HCT116 (cell line): Measurements from ENCODE around the gene ITGA7. TPM values are rescaled to one million over a fixed set of nuclear protein-coding genes. Genes with fewer than 3 reads are reported as not detected.
A peak's percentile ranks its signal among the peaks of the same experiment; 100 is the strongest.

ENCODE experiments used
- ATAC-seq: fragments of 200-7000 bp; cut with Tn5 transposase; 2 replicates; pipeline ENCODE4 v1.9.1; 2020; ENCODE audit warnings: mild to moderate bottlenecking, moderate library complexity
- BruUV-seq: library from RNA; stranded (reverse); fragments of 400-500 nt; replicated peaks from 2 replicates; lab custom pipeline; 2021; lab: Mats Ljungman, UMichigan
- CTCF ChIA-PET: fragments of 300-600 bp; sonication (Branson Sonifier 250); formaldehyde crosslinking; loops from one replicate; lab custom pipeline; 2021; ENCODE audit warnings: antibody characterized with exemption; lab: Charles Lee
- POLR2A ChIA-PET: fragments of 300-600, 350-600 bp; sonication (Branson Sonifier 250); formaldehyde crosslinking; loops from one replicate; lab custom pipeline; 2021; ENCODE audit warnings: antibody characterized with exemption; lab: Charles Lee
- RAD21 ChIA-PET, 2 experiments: fragments of 300-600 bp; sonication (Branson Sonifier 250); formaldehyde crosslinking; loops; one replicate each; lab custom pipeline; 2023; ENCODE audit warnings: low total read pairs in 2 of 2; ENCODE audit not compliant: uncharacterized antibody in 2 of 2, unreplicated experiment in 2 of 2, low non-redundant PET in 1 of 2; lab: Charles Lee
- DNase-seq: peaks from one replicate; pipeline ENCODE4 v3.0.0-alpha.2; 2010; ENCODE audit warnings: low read depth, low spot score
- H2AFZ ChIP-seq: fragments of 200-600 bp; shearing (Covaris generic), sonication (generic); 2 replicates; pipeline ENCODE4 v1.6.1; 2017; ENCODE audit warnings: low read depth, mixed run types, mixed read lengths, antibody characterized with exemption, low read length; ENCODE audit not compliant: poor library complexity, severe bottlenecking
- H3K27ac ChIP-seq: 2 replicates; pipeline ENCODE4 v1.5.1; 2012; ENCODE audit warnings: low read depth, low read length
- H3K27me3 ChIP-seq: fragments of 200-600 bp; sonication (generic); 2 replicates; pipeline ENCODE4 v1.6.1; 2016; ENCODE audit warnings: mixed run types, low read length, mixed read lengths; ENCODE audit not compliant: insufficient read depth
- H3K36me3 ChIP-seq, 2 experiments: fragments of 200-500 bp in 1 of 2; fragments of 200-600 bp in 1 of 2; sonication (Bioruptor generic) in 1 of 2; sonication (generic) in 1 of 2; 2 replicates each; pipeline versions ENCODE4 v1.5.1 to v1.6.1; 2014 to 2016; ENCODE audit warnings: low read length in 2 of 2, inconsistent platforms in 1 of 2, mixed read lengths in 1 of 2, mixed run types in 1 of 2; ENCODE audit not compliant: insufficient read depth in 2 of 2, control insufficient read depth in 1 of 2
- H3K4me1 ChIP-seq, 2 experiments: fragments of 200-600 bp in 1 of 2; sonication (generic) in 1 of 2; 2 replicates each; pipeline versions ENCODE4 v1.5.1 to v1.6.1; 2012 to 2017; ENCODE audit warnings: low read length in 2 of 2, inconsistent platforms in 1 of 2, mild to moderate bottlenecking in 1 of 2, mixed read lengths in 1 of 2, mixed run types in 1 of 2, moderate library complexity in 1 of 2; ENCODE audit not compliant: insufficient read depth in 2 of 2, control insufficient read depth in 1 of 2
- H3K4me2 ChIP-seq: fragments of 200-600 bp; sonication (generic); 2 replicates; pipeline ENCODE4 v1.6.1; 2017; ENCODE audit warnings: mixed run types, low read length, mixed read lengths
- H3K4me3 ChIP-seq, 2 experiments: fragments of 200-600 bp in 1 of 2; sonication (generic) in 1 of 2; replicated peaks in 1 of 2; 2 replicates each; pipeline ENCODE4 v1.5.1; 2011 to 2016; ENCODE audit warnings: low read length in 2 of 2, control low read depth in 1 of 2, low read depth in 1 of 2, mild to moderate bottlenecking in 1 of 2, mixed read lengths in 1 of 2, mixed run types in 1 of 2
- H3K79me2 ChIP-seq: fragments of 200-600 bp; sonication (generic); 2 replicates; pipeline ENCODE4 v1.6.1; 2017; ENCODE audit warnings: mild to moderate bottlenecking, mixed run types, low read length, moderate library complexity, mixed read lengths; ENCODE audit not compliant: insufficient read depth
- H3K9ac ChIP-seq: fragments of 200-600 bp; sonication (generic); 2 replicates; pipeline ENCODE4 v1.6.1; 2016; ENCODE audit warnings: low read length, mixed read lengths
- H3K9me2 ChIP-seq: fragments of 200-600 bp; sonication (generic), shearing (Covaris generic); 2 replicates; pipeline ENCODE4 v1.6.1; 2017; ENCODE audit warnings: mixed run types, mild to moderate bottlenecking, moderate library complexity; ENCODE audit not compliant: insufficient read depth
- H3K9me3 ChIP-seq, 2 experiments: fragments of 200-500 bp in 1 of 2; fragments of 200-600 bp in 1 of 2; sonication (Bioruptor generic) in 1 of 2; sonication (generic) in 1 of 2; 2 replicates each; pipeline ENCODE4 v1.6.1; 2014 to 2017; ENCODE audit warnings: low read length in 2 of 2, mixed read lengths in 2 of 2, inconsistent platforms in 1 of 2, low read depth in 1 of 2, mild to moderate bottlenecking in 1 of 2, mixed run types in 1 of 2, moderate library complexity in 1 of 2; ENCODE audit not compliant: control insufficient read depth in 1 of 2, insufficient read depth in 1 of 2
- H4K20me1 ChIP-seq: fragments of 200-600 bp; sonication (generic), shearing (Covaris generic); 2 replicates; pipeline ENCODE4 v1.6.1; 2017; ENCODE audit warnings: mixed run types, mild to moderate bottlenecking, moderate library complexity; ENCODE audit not compliant: insufficient read depth
- CBX3 ChIP-seq: IDR thresholded peaks from 2 replicates; pipeline ENCODE4 v1.6.1; 2012; ENCODE audit warnings: low read depth
- CEBPB ChIP-seq: IDR thresholded peaks from 2 replicates; pipeline ENCODE4 v1.6.1; 2012; ENCODE audit warnings: low read depth
- CTCF ChIP-seq, 3 experiments: fragments of 200-600 bp in 1 of 3; sonication (generic) in 1 of 3; IDR thresholded peaks in 2 of 3; conservative IDR thresholded peaks in 1 of 3; 2 replicates each; pipeline ENCODE4 v1.5.1; 2012 to 2017; ENCODE audit warnings: low read depth in 2 of 3, low read length in 2 of 3, antibody characterized with exemption in 1 of 3, borderline replicate concordance in 1 of 3, control low read depth in 1 of 3, mild to moderate bottlenecking in 1 of 3, mixed read lengths in 1 of 3, mixed run types in 1 of 3, moderate library complexity in 1 of 3; ENCODE audit not compliant: insufficient read depth in 1 of 3
- EGR1 ChIP-seq: IDR thresholded peaks from 2 replicates; pipeline ENCODE4 v1.6.1; 2012; ENCODE audit warnings: low read depth
- ELF1 ChIP-seq: IDR thresholded peaks from 2 replicates; pipeline ENCODE4 v1.6.1; 2012; ENCODE audit warnings: low read depth, borderline replicate concordance
- EZH2 ChIP-seq: fragments of 200-600 bp; sonication (generic); IDR thresholded peaks from 2 replicates; pipeline ENCODE4 v1.6.1; 2017; ENCODE audit warnings: antibody characterized with exemption, mixed run types
- EZH2phosphoT487 ChIP-seq: fragments of 200-600 bp; IDR thresholded peaks from 2 replicates; pipeline ENCODE4 v1.6.1; 2018; ENCODE audit warnings: antibody characterized with exemption, borderline replicate concordance
- JUND ChIP-seq: IDR thresholded peaks from 2 replicates; pipeline ENCODE4 v1.6.1; 2012
- POLR2A ChIP-seq: IDR thresholded peaks from 2 replicates; pipeline ENCODE4 v1.7.0; 2011; ENCODE audit warnings: borderline replicate concordance; ENCODE audit not compliant: insufficient read depth, insufficient read length; ENCODE audit errors: extremely low read depth
- POLR2AphosphoS5 ChIP-seq: IDR thresholded peaks from 2 replicates; pipeline ENCODE4 v1.6.1; 2011; ENCODE audit warnings: mild to moderate bottlenecking, low read depth, low read length, moderate library complexity
- RAD21 ChIP-seq: IDR thresholded peaks from 2 replicates; pipeline ENCODE4 v1.6.1; 2012; ENCODE audit warnings: low read depth, mild to moderate bottlenecking
- SP1 ChIP-seq: IDR thresholded peaks from 2 replicates; pipeline ENCODE4 v1.6.1; 2012; ENCODE audit warnings: low read depth
- SRF ChIP-seq: IDR thresholded peaks from 2 replicates; pipeline ENCODE4 v1.6.1; 2012; ENCODE audit warnings: low read depth
- TCF7L2 ChIP-seq: IDR thresholded peaks from 2 replicates; pipeline ENCODE4 v1.7.0; 2011; ENCODE audit warnings: borderline replicate concordance, inconsistent platforms; ENCODE audit not compliant: insufficient read depth, insufficient read length; ENCODE audit errors: extremely low read depth
- YY1 ChIP-seq: IDR thresholded peaks from 2 replicates; pipeline ENCODE4 v1.6.1; 2011; ENCODE audit warnings: low read length, low read depth, moderate library complexity, mild to moderate bottlenecking; ENCODE audit not compliant: insufficient replicate concordance; ENCODE audit errors: extremely low read depth
- ZFX ChIP-seq: fragments of 450-650 bp; IDR thresholded peaks from 2 replicates; pipeline ENCODE4 v1.6.1; 2017
- ZNF274 ChIP-seq: fragments of 200-500 bp; sonication (Bioruptor generic); IDR thresholded peaks from 2 replicates; pipeline ENCODE4 v1.6.1; 2014; ENCODE audit warnings: mild to moderate bottlenecking, low read depth, low read length, inconsistent platforms
- intact Hi-C: fragments of 100-400 bp; cut with micrococcal nuclease; formaldehyde crosslinking; loops from 2 replicates; pipeline ENCODE4 v1.10.0; 2022
- total RNA-seq: library from RNA; stranded (reverse); gene quantifications from one replicate; pipeline ENCODE4 v1.2.1, GENCODE V29; 2021; ENCODE audit not compliant: unreplicated experiment
- TF ChIP-seq, protein P1 (sequence below): IDR thresholded peaks from 2 replicates; pipeline ENCODE4 v1.6.1; 2012
- TF ChIP-seq, protein P2 (sequence below): IDR thresholded peaks from 2 replicates; pipeline ENCODE4 v1.6.1; 2012
- TF ChIP-seq, protein P3 (sequence below): IDR thresholded peaks from 2 replicates; pipeline ENCODE4 v1.6.1; 2011; ENCODE audit warnings: mild to moderate bottlenecking, low read length, moderate library complexity; ENCODE audit not compliant: insufficient replicate concordance; ENCODE audit errors: extremely low read depth

ITGA7 gene
- total RNA-seq, 1 experiment from 2014 or later: 17.8 TPM

GRCh38 chr12:55738123-55739024, 30.7 kb upstream of the ITGA7 start:
- ChIA-PET RAD21 (interaction anchor here (0.6 to 1.6 kb wide), 12 partner anchors 9 to 301 kb away, joined by 3 to 11 read pairs (median 4); partner anchors contain the start of genes CD63 (in 1 of the 2), DNAJC14 (in 1 of the 2) and RAB5B (in 1 of the 2)), POLR2A (interaction anchor here (0.6 to 3.8 kb wide), 13 partner anchors 9 to 451 kb away, joined by 3 to 24 read pairs (median 4); partner anchors contain the start of genes CD63, DNAJC14, ESYT1 and ORMDL2), CTCF (interaction anchor here (0.7 to 3.6 kb wide), 47 partner anchors 9 to 989 kb away, joined by 3 to 49 read pairs (median 6); partner anchors contain the start of genes CD63, DNAJC14, ERBB3 and ORMDL2)
- Histone ChIP-seq H3K9me3 (no peaks in the 10 kb centered on the region), H2AFZ (peak overlapping the region; percentile 99), H3K4me2 (peak overlapping the region; percentile 88), H3K36me3 (no peaks in the 10 kb centered on the region), H4K20me1 (no peaks in the 10 kb centered on the region), H3K4me1 (peaks cover 14 to 44% of the 10 kb centered on the region in 2 experiments), H3K27ac (peak overlapping the region; percentile 46), H3K79me2 (no peaks in the 10 kb centered on the region), H3K9me2 (no peaks in the 10 kb centered on the region), H3K4me3 (peak overlapping the region; percentile 63 to 64), H3K9ac (peak overlapping the region; percentile 57), H3K27me3 (no peaks in the 10 kb centered on the region)
- DNase-seq (peak; percentile 82), ATAC-seq (peak; percentile 79)
- BruUV-seq: no TSS peak
- intact Hi-C loops: loop anchor here (1.0 to 10.0 kb wide), 5 partner anchors 58 to 376 kb away; partner anchors contain the start of genes PYM1, RPL41, RPS26 and ZC3H10
- TF ChIP-seq EZH2 (no peak), CEBPB (no peak), ELF1 (no peak), YY1 (no peak), EGR1 (no peak), POLR2A (peak; percentile 37), EZH2phosphoT487 (no peak), TCF7L2 (no peak), ZFX (no peak), JUND (no peak), CTCF (IDR thresholded peaks at IDR 0.05 in 2 of 3, conservative IDR thresholded peaks at IDR 0.05 in 1 of 3; ENCODE audit: borderline replicate concordance in 1 of 3, insufficient read depth in 1 of 3, low read depth in 2 of 3, low read length in 2 of 3) (peak; percentile 65 to 93 (median 87)), CBX3 (no peak), SP1 (no peak; the same call in 1 of the 2 replicates), POLR2AphosphoS5 (peak; percentile 42), SRF (no peak), RAD21 (peak; percentile 95), ZNF274 (no peak)
- TF ChIP-seq, protein P1, sequence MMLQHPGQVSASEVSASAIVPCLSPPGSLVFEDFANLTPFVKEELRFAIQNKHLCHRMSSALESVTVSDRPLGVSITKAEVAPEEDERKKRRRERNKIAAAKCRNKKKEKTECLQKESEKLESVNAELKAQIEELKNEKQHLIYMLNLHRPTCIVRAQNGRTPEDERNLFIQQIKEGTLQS: no peak
- TF ChIP-seq, protein P2, sequence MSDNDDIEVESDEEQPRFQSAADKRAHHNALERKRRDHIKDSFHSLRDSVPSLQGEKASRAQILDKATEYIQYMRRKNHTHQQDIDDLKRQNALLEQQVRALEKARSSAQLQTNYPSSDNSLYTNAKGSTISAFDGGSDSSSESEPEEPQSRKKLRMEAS: no peak
- TF ChIP-seq, protein P3, sequence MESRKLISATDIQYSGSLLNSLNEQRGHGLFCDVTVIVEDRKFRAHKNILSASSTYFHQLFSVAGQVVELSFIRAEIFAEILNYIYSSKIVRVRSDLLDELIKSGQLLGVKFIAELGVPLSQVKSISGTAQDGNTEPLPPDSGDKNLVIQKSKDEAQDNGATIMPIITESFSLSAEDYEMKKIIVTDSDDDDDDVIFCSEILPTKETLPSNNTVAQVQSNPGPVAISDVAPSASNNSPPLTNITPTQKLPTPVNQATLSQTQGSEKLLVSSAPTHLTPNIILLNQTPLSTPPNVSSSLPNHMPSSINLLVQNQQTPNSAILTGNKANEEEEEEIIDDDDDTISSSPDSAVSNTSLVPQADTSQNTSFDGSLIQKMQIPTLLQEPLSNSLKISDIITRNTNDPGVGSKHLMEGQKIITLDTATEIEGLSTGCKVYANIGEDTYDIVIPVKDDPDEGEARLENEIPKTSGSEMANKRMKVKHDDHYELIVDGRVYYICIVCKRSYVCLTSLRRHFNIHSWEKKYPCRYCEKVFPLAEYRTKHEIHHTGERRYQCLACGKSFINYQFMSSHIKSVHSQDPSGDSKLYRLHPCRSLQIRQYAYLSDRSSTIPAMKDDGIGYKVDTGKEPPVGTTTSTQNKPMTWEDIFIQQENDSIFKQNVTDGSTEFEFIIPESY: no peak
